SH-SY5Y (cell line): ENCODE measurements around the gene MARCHF3.

ENCODE experiments used
- GATA2 ChIP-seq: IDR thresholded peaks from 2 replicates; pipeline ENCODE4 v1.6.1; 2011; ENCODE audit warnings: mild to moderate bottlenecking, low read depth, low read length
- GATA3 ChIP-seq: IDR thresholded peaks from 2 replicates; pipeline ENCODE4 v1.6.1; 2011; ENCODE audit warnings: low read depth, mild to moderate bottlenecking, low read length, moderate library complexity

GRCh38 chr5:126931963-126932660 is 98.2 kb downstream of the MARCHF3 start:
- TF ChIP-seq GATA3: no peak
- no peak for TF ChIP-seq GATA2
